HG03565 (cell line): ENCODE results near the gene HSPA14.
"Not testable (repeated sequence)": the region's sequence is repeated elsewhere in the genome, so short reads cannot be mapped to it uniquely, and the experiment has no call there.

ENCODE experiments used
- ATAC-seq: cut with Tn5 transposase; IDR thresholded peaks from one replicate; pipeline ENCODE4 v1.9.1; 2021; ENCODE audit warnings: mild to moderate bottlenecking, moderate library complexity; ENCODE audit not compliant: unreplicated experiment

The HSPA14 gene, protein sequence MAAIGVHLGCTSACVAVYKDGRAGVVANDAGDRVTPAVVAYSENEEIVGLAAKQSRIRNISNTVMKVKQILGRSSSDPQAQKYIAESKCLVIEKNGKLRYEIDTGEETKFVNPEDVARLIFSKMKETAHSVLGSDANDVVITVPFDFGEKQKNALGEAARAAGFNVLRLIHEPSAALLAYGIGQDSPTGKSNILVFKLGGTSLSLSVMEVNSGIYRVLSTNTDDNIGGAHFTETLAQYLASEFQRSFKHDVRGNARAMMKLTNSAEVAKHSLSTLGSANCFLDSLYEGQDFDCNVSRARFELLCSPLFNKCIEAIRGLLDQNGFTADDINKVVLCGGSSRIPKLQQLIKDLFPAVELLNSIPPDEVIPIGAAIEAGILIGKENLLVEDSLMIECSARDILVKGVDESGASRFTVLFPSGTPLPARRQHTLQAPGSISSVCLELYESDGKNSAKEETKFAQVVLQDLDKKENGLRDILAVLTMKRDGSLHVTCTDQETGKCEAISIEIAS

DNA sequence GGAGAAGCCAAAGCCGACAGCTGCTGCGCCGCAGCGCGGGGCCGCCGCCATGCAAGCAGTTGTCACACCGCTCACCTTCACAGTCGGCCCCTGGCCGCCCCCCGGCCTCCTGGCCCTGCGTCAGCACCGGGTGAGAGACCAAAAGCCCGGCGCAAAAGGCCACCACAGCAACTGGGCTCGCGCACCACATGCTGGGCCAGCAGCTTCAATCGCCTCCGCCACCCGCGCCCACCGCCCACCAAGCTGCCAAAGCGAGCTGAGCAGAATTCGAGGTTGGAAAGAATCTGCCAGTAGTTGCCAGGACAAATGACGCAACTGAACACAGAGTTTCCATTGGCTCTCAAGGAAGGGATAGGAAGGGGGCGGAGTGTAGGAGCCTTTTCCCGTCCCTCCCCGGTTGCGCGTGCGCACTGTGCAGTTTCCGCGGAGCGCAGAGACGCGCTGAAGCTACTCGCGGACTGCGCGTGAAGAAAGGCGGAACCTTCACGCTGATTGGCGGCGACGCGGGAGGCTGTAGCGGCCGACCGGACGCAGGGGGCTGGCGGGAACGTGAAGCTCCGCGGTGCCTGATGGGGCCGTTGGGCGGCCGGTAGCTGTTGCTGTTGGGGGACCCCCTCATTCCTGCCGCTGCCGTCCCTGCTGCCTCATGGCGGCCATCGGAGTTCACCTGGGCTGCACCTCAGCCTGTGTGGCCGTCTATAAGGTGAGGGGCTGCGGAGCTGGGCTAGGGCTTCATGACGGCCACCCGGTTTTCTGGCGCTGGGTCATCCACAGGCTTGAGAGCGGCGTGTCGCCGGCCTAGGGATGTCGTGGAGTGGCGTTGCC lies at the start of gene HSPA14, which contains the start of the genes CDNF and MSANTD7:
Gene HSPA14, plus strand, starts transcription at position 550 of the 825 bp plus-strand sequence. Its CDS starts 97 bp downstream, at position 647.
Gene CDNF, minus strand, starts transcription at position 281 of the 825 bp plus-strand sequence. Its CDS starts 91 bp downstream, at position 190.
Gene MSANTD7, plus strand, starts transcription at position 550 of the 825 bp plus-strand sequence. CDS start 3,979 bp downstream, outside the sequence.
- peak; percentile 92 for ATAC-seq

DNA sequence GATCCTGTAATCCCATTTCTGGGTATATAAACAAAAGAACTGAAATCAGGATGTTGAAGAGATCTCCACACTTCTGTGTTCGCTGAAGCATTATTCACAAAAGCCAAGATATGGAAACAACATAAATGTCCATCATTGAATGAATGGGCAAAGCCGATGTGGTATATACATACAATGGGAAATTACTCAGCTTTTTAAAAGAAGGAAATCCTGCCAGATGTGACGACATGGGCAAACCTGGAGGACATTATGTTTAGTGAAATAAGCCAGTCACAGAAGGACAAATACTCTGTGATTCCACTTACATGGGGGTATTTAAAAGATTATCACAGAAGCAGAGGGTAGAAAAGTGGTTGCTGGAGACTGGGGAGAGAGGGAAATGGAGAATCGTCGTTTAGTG lies 39.5 kb upstream of the HSPA14 start:
- ATAC-seq: no peak

GRCh38 chr10:14800397-14800796 lies 37.7 kb upstream of the HSPA14 start:
- no peak for ATAC-seq

GRCh38 chr10:14801723-14802122 lies 36.4 kb upstream of the HSPA14 start:
- no peak for ATAC-seq

GRCh38 chr10:14803827-14804226 lies 34.3 kb upstream of the HSPA14 start:
- ATAC-seq: no peak

DNA sequence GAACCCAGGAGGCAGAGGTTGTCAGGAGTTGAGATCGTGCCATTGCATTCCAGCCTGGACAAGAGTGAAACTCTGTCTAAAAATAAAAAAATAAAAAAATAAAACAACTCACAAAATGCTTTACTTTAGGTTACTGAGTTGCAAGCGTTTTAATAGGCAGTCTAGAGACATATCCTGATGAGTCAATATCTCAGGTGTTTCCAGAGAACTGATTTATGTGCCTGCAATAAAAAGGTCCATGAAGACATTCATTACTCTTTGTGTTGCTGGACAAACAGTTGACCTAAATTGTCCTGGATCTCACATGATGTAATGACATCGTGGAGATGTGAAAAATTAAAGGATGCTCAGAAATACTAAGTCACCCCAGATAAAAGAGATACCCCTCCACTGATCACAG lies 31.8 kb upstream of the HSPA14 start:
- ATAC-seq: no peak

- no peak for ATAC-seq
Measured at GRCh38 chr10:14810969-14811953, 26.8 kb upstream of the HSPA14 start.

DNA sequence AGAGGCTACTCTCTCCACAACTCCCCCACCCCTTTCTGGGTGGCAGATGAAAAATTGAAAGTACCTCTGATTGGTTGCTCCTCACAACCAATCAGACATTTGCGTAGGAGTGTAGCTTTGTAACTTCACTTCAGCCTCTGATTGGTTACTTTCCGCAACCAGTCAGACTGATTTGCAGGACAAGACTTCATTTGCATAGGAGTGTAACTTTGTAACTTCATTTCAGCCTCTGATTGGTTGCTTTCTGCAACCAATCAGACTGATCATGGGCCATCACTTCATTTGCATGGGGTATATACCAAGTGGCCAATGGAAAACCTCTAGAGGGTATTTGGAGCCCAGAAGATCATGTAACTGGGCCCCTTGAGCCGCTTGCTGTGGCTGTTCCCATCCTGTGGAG lies 25.8 kb upstream of the HSPA14 start:
- no peak for ATAC-seq

- ATAC-seq: no peak
Measured at GRCh38 chr10:14815681-14816080, 22.4 kb upstream of the HSPA14 start.

GRCh38 chr10:14816717-14817116 lies 21.4 kb upstream of the HSPA14 start:
- ATAC-seq: not testable (repeated sequence)

GRCh38 chr10:14820010-14820774 lies 17.9 kb upstream of the HSPA14 start:
- ATAC-seq: no peak

GRCh38 chr10:14820775-14821154 lies 17.3 kb upstream of the HSPA14 start:
- ATAC-seq: no peak

GRCh38 chr10:14821635-14822375 lies 16.3 kb upstream of the HSPA14 start:
- ATAC-seq: no peak

- ATAC-seq: no peak
Measured at GRCh38 chr10:14822879-14823755, 15.0 kb upstream of the HSPA14 start.

DNA sequence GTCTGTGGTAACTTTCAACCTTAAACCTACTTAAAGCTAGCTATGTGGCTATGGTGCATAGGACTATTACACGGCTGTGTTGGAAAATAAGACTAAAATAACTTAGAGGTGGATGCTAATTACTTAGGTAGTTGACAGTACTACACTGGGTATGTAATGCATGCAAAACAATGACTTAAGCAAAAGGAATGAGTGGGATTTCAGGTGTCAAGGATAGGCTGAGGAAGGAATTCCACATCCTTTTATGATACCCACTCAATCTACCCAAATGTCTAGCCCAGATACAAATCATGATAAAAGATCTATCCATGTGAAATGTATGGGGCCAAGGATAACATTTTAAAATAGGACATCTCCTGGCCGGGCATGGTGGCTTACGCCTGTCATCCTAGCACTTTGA lies 14.1 kb upstream of the HSPA14 start:
- no peak for ATAC-seq

GRCh38 chr10:14826076-14826829 lies 11.9 kb upstream of the HSPA14 start:
- ATAC-seq: no peak

DNA sequence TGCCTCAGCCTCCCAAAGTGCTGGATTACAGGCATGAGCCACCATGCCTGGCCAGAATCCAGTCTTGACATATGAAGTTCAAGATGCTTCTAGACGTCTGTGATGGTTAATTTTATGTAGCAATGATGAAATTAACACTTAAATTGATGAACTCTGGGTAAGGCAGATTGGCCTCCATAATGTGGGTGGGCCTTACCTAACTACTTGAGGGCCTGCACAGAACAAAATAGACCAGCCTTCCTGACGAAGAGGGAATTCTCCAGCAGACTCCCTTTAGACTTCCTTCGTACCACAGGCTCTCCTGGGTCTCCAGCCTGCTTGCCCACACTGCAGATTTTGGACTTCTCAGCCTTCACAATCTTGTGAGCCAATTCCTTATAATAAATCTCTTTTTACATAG lies 5.0 kb upstream of the HSPA14 start:
- ATAC-seq: no peak
